Measurements from ENCODE around the gene THADA.

- TF ChIP-seq CTCF (IDR thresholded peaks at IDR 0.05; ENCODE audit: poor library complexity) (no peak), EZH2 (IDR thresholded peaks at IDR 0.05; ENCODE audit: borderline replicate concordance) (no peak), EZH2phosphoT487 (IDR thresholded peaks at IDR 0.05; ENCODE audit: low read depth, severe bottlenecking, unreplicated experiment) (no peak)
These were observed 297.3 kb downstream of the THADA start for GRCh38 chr2:43298500-43298899.

All from hepatocyte (in vitro differentiated cells).